Measurements from ENCODE around the gene AMH. TPM values are rescaled to one million over a fixed set of nuclear protein-coding genes. Genes with fewer than 3 reads are reported as not detected.
A peak's percentile ranks its signal among the peaks of the same experiment; 100 is the strongest.

Gene AMH
- total RNA-seq, 1 donor: 2.2 TPM

DNA sequence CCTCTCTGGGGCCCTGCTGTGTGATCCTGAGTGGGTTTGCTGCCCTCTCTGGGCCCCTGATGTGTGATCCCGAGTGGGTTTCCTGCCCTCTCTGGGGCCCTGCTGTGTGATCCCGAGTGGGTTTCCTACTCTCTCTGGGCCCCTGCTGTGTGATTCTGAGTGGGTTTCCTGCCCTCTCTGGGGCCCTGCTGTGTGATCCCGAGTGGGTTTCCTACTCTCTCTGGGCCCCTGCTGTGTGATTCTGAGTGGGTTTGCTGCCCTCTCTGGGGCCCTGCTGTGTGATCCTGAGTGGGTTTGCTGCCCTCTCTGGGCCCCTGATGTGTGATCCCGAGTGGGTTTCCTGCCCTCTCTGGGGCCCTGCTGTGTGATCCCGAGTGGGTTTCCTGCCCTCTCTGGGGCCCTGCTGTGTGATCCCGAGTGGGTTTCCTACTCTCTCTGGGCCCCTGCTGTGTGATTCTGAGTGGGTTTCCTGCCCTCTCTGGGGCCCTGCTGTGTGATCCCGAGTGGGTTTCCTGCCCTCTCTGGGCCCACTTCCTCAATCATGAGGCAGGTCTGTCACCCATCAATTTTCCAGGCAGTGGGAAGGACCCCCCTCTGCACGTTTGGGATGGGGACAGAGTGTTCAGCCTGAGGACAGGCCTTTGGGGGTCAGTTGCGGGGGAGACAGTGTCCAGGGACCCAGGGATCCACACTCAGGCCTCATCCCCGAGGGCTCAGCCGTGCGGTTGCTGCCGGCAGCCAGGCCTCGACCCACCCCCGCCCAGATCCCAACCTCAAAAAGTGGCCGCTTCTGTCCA lies 32.3 kb downstream of the AMH start:
- peak in 1 of 3 donors; percentile 22 for DNase-seq (ENCODE audit: low read depth in 2 of 3, low spot score in 2 of 3)

DNA sequence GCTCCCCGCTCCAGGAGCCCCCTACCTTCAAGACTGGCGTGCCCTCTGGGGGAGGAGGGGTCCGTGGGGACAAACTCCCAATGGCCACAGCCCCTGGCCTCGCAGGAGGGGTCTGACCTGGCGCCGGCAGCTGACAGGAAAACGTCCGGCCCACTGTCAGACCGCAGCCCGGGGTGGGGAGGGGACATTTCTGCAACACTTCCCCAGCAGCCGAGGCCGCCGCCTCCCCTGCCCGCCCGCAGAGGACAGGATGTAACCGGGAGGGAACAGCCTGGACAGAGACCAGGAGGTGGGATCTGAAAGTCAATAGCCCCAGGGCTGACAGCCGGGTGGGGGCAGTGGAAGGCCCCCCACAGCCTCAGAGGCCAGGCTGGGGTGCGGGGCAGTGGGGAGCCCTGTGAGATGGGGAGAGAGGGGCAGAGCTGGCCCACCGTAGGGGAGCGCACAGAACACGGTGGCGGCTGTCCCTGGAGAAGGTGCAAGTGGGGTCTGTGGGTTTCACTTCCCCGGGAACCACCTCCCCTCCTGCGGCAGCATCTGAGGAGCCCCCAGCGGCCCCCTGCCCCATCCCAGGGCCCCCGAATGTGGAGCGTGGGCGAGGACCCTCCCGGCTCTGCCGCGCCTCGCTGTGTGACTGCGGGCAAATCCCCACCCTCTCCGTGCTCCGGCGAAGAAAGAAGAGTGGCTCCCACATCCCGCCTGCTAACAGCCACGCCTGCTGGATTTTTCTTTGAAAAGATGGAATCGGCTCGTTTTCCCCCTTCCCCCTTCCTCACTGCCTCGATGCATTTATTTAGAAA lies 33.1 kb downstream of the AMH start, which contains the start of gene PEAK3:
TSS of gene PEAK3 (minus strand) at position 114 of the 800 bp plus-strand sequence. CDS start 1,244 bp downstream, outside the sequence.
- DNase-seq (ENCODE audit: low read depth in 2 of 3, low spot score in 2 of 3): peak in 2 of 3 donors; percentile 62 to 70

- DNase-seq (ENCODE audit: low read depth in 2 of 3, low spot score in 2 of 3): no peak
Observed at GRCh38 chr19:2282862-2283237, 33.7 kb downstream of the AMH start.

DNA sequence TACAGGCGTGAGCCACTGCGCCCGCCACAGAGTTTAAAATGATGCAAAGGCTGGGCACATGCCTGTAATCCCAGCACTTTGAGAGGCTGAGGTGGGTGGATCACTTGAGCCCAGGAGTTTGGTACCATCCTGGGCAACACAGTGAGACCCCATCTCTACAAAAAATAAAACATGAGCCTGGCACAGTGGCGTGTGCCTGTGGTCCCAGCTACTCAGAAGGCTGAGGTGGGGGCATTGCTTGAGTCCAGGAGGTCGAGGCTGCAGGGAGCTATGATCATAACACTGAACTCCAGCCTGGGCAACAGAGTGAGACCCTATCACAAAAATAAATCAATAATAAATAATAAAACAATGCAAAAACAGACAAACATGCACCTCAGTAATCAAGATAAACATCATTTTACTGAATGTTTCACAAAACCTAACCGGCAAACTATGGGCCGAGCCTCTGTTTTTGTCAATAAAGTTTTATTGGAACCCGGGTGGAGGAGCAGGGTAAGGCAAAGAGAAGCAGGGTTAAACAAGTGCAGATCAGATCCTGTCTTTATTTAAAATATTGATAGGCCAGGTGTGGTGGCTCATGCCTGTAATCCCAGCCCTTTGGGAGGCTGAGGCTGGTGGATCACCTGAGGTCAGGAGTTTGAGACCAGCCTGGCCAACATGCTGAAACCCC lies 34.8 kb downstream of the AMH start:
- no peak for DNase-seq (ENCODE audit: low read depth in 2 of 3, low spot score in 2 of 3)

DNA sequence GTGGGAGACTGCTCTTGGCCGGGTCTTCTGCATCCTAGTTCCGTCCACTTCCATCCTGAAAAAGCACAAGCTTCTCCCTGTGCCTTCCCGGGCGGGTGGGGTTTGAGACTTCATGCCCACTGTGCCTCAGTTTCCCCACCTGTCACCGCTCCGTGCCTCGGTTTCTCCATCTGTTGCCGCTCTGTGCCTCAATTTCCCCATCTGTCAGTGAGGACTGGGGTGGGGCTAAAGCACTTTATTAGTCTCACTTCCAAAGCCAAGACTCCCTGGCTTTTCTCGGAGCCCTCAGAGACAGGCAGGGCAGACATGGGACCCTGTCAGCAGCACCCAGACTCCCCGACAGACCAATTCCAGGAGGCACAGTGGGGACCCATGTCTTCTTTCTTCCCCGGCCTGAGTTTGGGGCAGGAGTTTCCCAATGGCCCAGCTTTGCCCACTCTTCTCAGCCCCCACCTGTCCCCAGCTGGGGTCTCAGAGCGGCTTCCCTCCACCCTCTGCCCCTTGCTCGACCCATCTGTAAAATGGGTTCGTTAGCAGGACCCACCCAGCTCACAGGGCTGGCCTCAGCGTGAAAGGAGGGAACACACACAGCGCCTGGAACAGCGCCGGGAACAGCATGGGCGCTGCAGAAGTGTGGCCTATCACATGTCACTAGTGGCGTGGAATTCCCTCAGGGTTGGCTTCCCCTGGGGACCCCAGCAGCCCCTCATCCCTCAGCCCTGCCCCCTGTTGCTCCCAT lies 37.4 kb downstream of the AMH start:
- DNase-seq (ENCODE audit: low read depth in 2 of 3, low spot score in 2 of 3): no peak

GRCh38 chr19:2287585-2288337 lies 38.6 kb downstream of the AMH start:
- DNase-seq (ENCODE audit: low read depth in 2 of 3, low spot score in 2 of 3): no peak

DNA sequence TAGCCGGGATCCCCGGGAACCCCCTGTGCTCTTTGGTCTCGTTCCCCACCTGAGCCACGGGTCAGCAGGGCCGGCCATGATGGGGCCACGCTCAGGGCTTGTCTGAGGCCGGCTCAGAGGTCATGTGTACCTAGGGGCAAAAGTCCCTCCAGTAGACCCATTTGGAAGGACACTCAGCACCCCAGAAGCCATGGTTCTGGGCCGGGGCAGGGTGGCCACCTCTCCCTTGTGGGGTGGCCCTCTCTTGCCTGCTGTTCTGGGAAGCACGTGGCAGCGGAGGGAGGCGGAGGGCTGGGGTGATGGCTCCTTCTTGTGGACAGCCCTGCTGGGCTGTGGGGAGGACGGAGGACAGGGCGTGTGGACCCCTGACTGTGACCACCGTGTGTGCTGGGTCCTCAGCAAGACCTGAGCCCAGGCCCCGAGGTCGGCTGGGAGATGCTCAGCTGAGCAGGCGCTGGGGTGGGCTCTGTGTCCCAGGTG lies 39.3 kb downstream of the AMH start:
- DNase-seq (ENCODE audit: low read depth in 2 of 3, low spot score in 2 of 3): no peak

- DNase-seq (ENCODE audit: low read depth in 2 of 3, low spot score in 2 of 3): no peak
Observed at GRCh38 chr19:2288818-2289713, 39.9 kb downstream of the AMH start.

DNA sequence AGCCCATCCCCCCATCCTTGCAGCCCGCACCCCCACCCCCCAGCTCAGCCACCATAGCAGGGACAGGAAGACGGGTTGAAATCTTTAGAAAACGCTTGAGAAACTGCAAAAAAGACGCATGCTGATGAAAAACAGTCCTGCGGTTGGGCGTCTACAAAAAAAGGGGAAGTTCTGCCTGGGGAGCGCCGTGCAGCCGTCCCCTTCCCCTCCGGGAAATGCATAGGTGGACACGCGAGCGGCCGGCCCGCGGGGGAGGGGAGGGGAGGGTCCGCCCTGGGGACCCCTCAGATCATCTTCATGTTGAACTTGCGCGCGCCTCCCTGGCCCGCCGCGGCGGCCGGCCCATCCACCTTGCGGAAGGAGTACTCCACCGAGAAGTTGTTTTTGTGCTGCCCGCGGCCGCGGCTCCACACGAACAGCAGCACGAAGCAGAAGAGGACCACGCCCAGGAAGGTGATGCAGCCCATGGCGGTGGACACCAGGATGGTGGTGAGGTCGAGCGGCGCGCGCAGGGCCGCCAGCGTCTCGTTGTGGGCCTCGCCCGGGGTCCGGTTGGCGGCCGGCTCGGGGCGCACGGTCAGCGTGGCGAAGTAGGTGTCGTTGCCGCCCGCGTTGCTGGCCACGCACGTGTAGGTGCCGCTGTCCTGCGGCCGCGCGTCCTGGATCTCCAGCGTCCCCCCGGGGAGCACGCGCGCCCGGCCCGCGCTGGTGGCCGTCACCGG lies 40.8 kb downstream of the AMH start:
- DNase-seq (ENCODE audit: low read depth in 2 of 3, low spot score in 2 of 3): peak in 2 of 3 donors; percentile 90 to 94

- DNase-seq (ENCODE audit: low read depth in 2 of 3, low spot score in 2 of 3): peak in 1 of 3 donors; percentile 62
Observed at GRCh38 chr19:2290441-2291184, 41.5 kb downstream of the AMH start.

GRCh38 chr19:2291185-2291751 lies 42.1 kb downstream of the AMH start:
- no peak for DNase-seq (ENCODE audit: low read depth in 2 of 3, low spot score in 2 of 3)

DNA sequence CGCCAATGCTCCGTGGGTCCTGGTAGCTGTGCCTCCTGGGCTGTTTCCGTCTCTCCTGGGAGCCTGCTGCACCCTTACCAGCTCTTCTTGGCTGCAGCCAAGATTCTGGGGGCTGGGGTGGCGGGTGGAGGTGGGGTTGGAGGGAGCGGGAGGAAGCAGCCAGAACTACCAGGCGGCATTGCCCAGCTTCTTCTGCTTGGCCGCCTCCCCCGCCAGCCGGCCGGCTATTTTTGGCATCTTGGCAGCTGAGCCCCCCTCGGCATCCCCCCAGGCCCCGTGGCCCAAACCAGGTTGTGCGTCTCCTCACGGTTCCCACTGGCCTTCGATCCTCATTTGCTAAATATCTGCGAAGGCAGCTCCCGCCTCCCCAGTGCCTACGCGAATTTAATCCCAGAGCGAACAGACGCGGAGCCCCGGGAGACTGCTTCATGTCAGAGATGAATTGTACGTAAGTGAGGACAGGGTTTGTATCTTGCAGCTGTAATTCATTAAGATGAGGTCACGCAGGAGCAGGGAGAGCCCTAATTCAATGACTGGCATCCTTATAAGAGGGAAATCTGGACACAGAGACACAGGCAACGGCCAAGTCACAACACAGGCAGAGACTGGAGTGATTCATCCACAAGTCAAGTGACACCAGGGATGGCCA lies 45.7 kb downstream of the AMH start:
- no peak for DNase-seq (ENCODE audit: low read depth in 2 of 3, low spot score in 2 of 3)

GRCh38 chr19:2296141-2296540 lies 47.0 kb downstream of the AMH start:
- DNase-seq (ENCODE audit: low read depth in 2 of 3, low spot score in 2 of 3): no peak

GRCh38 chr19:2300533-2300932 lies 51.4 kb downstream of the AMH start:
- DNase-seq (ENCODE audit: low read depth in 2 of 3, low spot score in 2 of 3): no peak

All from hematopoietic multipotent progenitor cell (in vitro differentiated cells).